HuH-7.5 (cell line): ENCODE results near the gene PITPNC1.
A peak's percentile ranks its signal among the peaks of the same experiment; 100 is the strongest.
"Not testable (repeated sequence)": the region's sequence is repeated elsewhere in the genome, so short reads cannot be mapped to it uniquely, and the experiment has no call there.

ENCODE experiments used
- DNase-seq: peaks from one replicate; pipeline ENCODE4 v3.0.0; 2011; ENCODE audit warnings: low spot score

The PITPNC1 gene

DNA sequence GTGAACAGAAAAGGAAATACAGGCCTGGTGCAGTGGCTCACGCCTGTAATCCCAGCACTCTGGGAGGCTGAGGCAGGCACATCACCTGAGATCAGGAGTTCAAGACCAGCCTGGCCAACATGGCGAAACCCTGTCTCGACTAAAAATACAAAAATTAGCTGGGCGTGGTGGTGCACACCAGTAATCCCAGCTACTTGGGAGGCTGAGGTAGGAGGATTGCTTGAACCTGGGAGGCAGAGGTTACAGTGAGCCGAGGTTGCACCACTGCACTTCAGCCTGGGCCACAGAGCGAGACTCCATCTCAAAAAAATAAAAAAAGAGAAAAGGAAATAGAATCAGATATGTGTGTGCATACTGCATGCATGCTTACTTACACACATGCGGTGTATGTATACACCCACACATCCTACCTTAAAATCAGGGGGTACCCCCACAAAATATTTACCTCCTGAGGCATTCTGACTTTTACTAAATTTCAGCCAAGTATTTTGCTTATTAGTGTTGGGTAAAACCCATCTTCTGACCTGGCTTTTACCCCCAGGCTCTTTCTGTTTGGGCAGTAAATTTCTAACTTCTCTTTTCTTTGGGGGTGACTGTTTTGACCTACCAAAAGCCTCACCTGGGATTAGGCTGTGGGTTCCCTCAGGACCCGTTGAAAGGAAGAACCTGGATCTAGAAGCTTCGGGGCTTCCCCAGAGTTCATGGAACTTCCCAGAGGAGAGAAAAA lies 201.8 kb downstream of the PITPNC1 start:
- not testable (repeated sequence) for DNase-seq

GRCh38 chr17:67582673-67583081 lies 205.6 kb downstream of the PITPNC1 start:
- DNase-seq = no peak

DNA sequence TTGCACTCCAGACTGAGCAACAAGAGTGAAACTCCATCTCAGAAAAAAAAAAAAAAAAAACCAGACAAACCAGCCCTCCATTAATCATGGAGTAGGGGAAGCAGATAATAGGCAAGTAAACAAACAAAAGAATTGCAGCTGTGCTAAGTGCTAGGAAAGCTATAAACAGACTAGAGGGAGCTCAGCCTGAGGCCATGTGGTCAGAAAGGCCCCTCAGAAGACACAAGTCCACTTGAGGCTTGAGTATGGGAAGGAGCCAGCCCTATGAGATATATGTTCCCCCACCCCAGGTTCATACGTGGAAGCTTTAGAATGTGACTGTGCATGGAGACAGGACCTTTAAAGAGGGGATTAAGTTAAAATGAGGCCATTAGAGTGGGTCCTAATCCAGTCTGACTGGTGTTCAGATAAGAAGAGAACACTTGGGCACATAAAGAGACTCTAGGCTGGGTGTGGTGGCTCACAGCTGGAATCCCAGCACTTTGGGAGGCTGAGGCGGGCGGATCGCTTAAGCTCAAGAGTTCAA lies 208.1 kb downstream of the PITPNC1 start:
- no peak for DNase-seq

DNA sequence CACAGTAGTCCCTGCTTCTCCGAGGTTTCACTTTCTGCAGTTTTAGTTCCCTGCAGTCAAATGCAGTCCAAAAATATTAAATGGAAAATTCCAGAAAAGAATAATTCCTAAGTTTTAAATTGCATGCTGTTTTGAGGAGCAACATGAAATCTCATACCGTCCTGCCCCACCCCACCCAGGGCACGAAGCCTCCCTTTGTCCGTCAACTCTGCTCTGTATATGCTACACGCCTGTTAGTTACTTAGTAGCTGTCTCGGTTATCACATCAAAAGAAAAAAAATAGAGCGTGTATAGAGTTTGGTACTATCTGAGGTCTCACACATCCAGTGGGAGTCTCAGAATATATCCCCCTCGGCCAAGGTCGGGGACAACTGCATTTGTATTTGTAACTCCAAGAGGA lies 211.2 kb downstream of the PITPNC1 start:
- DNase-seq = no peak

GRCh38 chr17:67594115-67594880 lies 217.2 kb downstream of the PITPNC1 start:
- no peak for DNase-seq

DNA sequence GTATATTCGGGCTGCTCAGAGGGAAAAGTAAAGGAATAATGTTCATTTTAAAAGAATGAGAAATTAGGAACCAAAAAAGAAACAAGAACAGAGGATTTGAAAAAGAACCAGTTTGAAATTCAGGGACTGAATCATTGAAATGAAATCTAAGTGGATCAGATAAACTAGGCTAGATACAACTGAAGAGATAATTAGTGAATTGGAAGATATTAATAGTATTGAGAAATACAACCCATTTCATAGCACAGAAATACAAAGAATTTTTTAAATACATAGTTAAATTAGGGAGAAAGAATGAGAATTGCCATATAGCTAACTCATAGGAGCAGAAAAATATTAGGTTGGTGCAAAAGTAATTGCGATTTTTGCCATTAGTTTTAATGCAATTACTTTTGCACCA lies 223.3 kb downstream of the PITPNC1 start:
- DNase-seq = no peak

DNA sequence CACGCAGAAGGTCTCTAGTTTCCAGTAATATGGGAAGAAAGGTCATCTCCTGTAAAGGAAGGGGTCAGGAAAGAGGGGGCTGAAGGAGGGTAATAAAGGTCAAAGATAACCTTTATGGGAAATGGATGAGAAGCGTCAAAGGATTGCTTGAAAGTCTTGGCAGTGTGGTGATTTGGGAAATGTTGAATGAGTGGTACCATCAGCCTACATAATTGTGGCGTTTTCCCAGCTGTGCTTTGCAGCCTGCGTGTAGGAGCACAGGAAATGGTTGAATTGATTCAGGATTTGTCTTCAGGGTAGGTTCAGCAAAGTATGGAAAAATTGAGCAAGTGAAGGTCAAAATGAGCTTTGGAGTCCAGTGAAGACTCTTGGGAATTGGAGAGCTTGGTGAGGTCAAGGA lies 224.8 kb downstream of the PITPNC1 start:
- no peak for DNase-seq

DNA sequence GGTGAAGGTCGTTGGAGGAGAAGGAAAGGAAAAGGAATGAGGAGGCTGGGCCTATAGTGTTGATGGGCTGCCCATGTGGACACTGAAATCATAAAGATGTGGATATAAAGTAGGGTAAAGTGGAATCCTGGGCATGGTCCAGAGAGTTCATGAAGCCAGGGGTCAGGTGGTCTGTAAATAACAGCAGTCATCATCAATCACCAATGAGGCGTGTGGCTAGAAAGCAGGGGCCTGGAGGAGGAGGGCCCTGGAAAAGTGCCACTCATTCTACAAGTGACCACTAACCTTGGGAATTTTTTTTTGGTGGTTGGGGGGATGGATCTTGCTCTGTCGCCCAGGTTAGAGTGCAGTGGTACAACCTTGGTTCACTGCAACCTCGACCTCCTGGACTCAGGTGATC lies 225.4 kb downstream of the PITPNC1 start:
- DNase-seq = no peak

DNA sequence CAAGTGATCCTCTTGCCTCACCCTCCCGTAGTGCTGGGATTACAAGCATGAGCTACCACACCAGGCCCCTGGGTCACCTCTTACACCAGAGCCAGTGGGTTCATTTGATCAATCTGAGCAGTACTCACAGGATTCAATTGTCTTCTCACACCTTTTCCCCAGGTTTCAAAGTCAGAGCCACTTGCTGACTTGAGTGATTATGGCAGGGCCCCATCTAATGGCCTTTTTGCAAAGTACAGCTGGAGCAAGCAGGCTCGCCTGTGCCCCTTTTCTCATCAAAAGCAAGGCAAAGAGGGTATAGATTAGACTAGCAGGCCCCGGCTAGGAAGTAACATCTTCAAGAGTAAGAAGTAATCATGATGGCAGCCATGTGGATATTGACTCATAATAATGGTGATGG lies 225.9 kb downstream of the PITPNC1 start:
- peak; percentile 68 for DNase-seq

DNA sequence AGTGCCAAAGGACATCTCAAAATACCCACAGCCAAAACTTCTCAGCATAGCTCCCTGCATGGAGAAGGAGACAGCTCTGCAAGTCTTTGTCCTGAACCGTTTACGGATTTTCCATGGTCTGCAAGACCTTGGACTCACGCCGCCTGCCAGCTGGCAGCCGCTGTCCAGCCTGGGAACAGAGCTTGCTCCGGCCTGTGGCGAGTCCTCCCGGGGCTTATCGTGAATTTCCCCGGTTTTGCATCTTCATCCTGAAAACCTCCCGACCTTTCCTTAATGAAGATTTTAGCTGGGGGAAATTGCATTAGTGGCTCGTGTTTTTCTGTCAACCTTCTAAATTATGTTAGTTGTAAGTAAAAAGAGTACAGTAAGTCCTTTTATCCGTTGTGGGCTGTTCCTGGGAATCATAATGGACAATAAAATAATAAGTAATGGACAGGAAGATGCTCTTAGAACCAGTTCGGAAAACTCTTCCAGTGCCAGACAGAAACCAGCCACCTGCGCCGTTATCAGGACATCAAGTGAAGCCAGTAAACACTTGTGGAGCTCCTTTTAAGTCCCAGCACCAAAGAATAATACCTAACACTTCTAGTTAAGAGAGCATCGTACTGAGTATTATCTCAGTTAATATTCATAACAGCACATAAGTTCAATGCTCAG lies 228.3 kb downstream of the PITPNC1 start:
- no peak for DNase-seq

DNA sequence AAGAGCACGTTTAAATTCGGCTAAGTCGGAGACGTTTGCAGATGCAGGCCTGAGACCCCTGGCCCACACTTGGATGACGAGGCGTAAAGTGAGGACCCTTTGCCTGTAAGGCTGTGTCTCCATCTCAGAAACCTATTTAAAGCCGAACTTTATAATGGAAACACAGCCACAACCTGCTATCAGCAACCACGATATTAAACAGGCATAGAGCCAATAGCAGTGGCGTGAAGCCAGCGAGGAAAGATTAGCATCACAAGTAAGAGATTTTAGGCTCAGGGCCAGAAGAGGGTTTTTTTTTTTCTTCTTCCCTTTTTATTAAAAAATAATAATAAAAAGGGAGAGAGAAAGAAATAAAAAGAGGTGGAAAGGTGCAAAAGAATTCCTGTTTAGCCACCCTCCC lies 229.4 kb downstream of the PITPNC1 start:
- no peak for DNase-seq

GRCh38 chr17:67606896-67607604 lies 230.0 kb downstream of the PITPNC1 start:
- DNase-seq = no peak

- DNase-seq = no peak
Measured at GRCh38 chr17:67610061-67610460, 233.0 kb downstream of the PITPNC1 start.

DNA sequence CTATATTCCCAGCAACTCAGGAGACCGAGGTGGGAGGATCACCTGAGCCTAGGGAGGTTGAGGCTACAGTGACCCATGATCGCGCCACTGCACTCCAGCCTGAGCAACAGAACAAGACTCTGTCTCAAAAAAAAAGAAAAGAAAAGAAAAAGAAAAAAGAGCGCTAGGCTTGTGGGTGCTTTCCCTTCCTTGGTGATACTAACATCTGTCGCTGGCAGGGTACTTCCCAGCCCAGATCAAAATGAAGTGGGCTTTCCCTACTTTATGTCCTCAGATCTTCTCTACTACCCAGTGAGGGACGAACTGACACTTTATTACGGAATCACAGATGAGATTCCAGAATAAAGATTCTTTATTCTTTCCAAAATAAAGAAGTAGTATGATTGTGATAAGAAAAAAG lies 236.9 kb downstream of the PITPNC1 start:
- no peak for DNase-seq

DNA sequence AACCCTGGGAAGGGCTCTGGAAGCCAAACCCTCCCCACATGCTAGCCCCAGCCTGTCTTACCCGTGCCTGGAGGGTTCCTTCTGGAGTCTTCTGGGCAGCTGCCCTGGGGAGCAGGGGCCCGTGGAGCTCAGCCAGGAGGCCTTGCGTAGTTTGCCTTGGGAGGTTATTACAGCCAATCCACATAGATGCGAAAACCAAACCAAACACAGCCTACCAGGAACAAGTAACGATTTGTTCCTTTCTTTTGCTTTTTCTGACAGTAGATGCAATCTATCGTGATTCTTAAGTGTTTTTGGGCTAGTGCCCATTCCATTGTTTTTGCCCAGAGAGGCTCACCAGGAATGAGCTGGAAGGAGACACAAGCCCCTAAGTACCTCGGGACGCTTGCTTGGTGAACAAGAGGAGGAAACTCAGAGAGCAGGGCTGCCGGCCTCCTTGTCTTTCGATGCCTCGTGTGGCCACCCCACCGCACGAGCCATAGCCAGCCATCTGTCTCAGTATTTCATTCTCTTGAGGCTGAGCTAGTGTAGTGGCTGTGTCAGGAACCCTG lies 238.0 kb downstream of the PITPNC1 start:
- DNase-seq = no peak

- no peak for DNase-seq
Measured at GRCh38 chr17:67615736-67616135, 238.7 kb downstream of the PITPNC1 start.

DNA sequence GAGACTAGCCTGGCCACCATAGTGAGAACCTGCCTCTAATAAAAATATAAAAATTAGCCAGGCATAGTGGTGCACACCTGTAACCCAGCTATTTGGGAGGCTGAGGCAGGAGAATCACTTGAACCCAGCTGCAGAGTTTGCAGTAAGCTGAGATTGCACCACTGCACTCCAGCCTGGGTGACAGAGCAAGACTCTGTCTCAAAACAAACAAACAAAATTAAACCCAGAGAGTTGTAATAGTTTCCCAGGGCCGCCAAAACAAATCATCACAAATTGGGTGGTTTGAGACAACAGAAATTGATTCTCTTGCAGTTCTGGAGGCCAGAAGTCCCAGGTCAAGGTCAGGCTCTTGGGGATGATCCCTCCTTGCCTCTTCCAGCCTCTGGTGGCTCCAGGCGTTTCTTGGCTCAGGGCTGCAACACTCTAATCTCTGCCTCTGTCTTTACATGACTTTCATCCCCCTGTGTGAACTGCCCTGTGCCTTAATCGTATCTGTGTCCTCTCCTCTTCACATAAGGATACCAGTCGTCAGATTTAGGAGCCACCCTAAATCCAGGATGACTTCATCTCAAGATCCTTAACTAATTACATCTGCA lies 240.3 kb downstream of the PITPNC1 start:
- DNase-seq = no peak

DNA sequence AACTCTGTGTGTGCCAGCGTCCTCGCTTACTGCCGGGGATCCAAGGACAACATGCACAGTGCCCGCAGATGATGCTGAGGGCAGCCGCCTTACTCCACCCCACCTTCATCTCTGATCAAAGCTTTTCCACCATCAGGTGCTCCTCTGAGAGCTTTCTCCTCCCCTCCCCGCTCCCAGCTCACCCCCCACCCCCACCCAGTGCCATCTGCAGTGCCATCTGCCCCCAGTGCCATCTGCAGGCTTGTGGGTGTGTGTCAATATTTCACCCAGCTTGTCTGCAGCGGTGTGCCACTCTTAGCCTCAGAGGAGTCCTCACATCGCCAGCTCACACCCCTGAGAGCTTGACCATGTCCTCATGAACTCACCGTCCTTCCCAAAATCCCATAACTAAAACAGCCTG lies 242.5 kb downstream of the PITPNC1 start:
- DNase-seq = no peak

GRCh38 chr17:67620088-67620487 lies 243.0 kb downstream of the PITPNC1 start:
- DNase-seq = no peak

GRCh38 chr17:67620636-67621035 lies 243.6 kb downstream of the PITPNC1 start:
- DNase-seq = no peak

- no peak for DNase-seq
Measured at GRCh38 chr17:67623767-67624166, 246.7 kb downstream of the PITPNC1 start.
